GM13976 (cell line): Measurements from ENCODE around the gene P4HTM.

Source experiments
- DNase-seq: peaks from one replicate; pipeline ENCODE4 v3.0.0; 2012; ENCODE audit warnings: low spot score
- in situ Hi-C: fragments of 300-500 bp; cut with MboI; formaldehyde crosslinking; loops from one replicate; pipeline ENCODE4 v1.12.0; 2022; ENCODE audit warnings: low sequenced_read_pairs, mixed read lengths, inconsistent platforms; ENCODE audit not compliant: unreplicated experiment
- TF ChIP-seq, protein P1 (sequence below): IDR thresholded peaks from 2 replicates; pipeline ENCODE4 v1.5.1; 2012; ENCODE audit warnings: borderline replicate concordance, mild to moderate bottlenecking; ENCODE audit not compliant: insufficient read depth; ENCODE audit errors: extremely low read depth, missing control alignments, control extremely low read depth

Gene P4HTM

DNA sequence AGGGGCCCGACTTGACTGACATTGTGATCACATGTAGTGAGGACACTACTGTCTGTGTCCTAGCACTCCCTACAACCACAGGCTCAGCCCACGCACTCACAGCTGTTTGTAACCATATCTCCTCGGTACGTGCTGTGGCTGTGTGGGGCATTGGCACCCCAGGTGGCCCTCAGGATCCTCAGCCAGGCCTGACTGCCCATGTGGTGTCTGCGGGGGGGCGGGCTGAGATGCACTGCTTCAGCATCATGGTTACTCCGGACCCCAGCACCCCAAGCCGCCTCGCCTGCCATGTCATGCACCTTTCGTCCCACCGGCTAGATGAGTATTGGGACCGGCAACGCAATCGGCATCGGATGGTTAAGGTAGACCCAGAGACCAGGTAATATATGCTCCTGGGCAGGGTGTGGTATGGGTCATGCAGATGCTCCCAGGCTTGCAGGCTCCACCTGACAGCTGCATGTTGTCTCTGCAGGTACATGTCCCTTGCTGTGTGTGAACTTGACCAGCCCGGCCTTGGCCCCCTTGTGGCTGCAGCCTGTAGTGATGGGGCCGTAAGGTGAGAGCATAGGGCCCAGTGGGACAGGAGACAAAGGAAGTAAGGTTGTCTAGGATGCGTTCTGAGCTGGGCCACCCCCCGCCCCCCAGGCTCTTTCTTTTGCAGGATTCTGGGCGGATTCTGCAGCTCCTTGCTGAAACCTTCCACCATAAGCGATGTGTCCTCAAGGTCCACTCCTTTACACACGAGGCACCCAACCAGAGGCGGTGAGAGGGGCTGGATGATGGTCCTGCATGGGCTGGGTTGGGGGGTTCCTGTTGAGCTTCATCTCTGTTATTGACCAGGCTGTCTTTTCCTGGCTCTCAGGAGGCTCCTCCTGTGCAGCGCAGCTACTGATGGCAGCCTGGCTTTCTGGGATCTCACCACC is 24.0 kb downstream of the P4HTM start:
- peak; percentile 66 for DNase-seq

DNA sequence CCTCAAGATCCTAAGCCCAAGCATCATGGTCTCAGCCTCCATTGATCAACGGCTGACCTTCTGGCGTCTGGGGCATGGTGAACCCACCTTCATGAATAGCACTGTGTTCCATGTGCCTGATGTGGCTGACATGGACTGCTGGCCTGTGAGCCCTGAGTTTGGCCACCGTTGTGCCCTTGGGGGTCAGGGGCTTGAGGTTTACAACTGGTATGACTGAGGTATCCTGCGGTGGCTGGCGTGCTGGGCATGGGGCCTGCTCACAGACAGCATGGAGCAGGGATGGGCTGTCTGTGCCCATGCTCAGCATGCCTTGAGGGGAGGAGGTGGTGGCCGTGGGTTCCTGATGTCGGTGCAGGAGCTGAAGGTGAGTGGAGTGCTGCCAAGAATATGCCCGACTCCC is 25.0 kb downstream of the P4HTM start:
- TF ChIP-seq, protein P1, sequence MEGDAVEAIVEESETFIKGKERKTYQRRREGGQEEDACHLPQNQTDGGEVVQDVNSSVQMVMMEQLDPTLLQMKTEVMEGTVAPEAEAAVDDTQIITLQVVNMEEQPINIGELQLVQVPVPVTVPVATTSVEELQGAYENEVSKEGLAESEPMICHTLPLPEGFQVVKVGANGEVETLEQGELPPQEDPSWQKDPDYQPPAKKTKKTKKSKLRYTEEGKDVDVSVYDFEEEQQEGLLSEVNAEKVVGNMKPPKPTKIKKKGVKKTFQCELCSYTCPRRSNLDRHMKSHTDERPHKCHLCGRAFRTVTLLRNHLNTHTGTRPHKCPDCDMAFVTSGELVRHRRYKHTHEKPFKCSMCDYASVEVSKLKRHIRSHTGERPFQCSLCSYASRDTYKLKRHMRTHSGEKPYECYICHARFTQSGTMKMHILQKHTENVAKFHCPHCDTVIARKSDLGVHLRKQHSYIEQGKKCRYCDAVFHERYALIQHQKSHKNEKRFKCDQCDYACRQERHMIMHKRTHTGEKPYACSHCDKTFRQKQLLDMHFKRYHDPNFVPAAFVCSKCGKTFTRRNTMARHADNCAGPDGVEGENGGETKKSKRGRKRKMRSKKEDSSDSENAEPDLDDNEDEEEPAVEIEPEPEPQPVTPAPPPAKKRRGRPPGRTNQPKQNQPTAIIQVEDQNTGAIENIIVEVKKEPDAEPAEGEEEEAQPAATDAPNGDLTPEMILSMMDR, result no peak
- no peak for DNase-seq
- in situ Hi-C loops, result no loop called here

More for the DNA sequence above, 24.0 kb downstream of the P4HTM start:
- in situ Hi-C loops, result no loop called here
- TF ChIP-seq, protein P1, result peak; percentile 35

DNA sequence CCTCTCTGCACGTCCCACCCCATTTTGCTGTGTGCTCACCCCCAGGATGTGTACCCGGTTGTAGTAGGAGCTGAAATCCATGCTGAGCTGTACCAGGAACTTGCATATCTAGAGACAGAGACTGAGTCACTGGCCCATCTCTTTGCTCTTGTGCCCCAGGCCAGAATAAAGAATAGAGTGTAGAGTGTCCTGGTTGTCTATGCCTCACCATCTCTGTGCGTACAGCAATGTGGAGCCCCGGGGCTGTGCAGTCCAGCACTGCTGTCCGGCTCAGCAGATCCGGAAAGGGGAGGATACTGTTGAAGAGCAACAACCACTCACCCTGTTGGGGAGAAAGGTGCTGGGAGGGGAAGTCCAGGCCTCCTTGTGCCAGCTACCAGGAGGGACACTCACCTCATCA is 25.7 kb downstream of the P4HTM start:
- in situ Hi-C loops, result no loop called here
- no peak for DNase-seq

DNA sequence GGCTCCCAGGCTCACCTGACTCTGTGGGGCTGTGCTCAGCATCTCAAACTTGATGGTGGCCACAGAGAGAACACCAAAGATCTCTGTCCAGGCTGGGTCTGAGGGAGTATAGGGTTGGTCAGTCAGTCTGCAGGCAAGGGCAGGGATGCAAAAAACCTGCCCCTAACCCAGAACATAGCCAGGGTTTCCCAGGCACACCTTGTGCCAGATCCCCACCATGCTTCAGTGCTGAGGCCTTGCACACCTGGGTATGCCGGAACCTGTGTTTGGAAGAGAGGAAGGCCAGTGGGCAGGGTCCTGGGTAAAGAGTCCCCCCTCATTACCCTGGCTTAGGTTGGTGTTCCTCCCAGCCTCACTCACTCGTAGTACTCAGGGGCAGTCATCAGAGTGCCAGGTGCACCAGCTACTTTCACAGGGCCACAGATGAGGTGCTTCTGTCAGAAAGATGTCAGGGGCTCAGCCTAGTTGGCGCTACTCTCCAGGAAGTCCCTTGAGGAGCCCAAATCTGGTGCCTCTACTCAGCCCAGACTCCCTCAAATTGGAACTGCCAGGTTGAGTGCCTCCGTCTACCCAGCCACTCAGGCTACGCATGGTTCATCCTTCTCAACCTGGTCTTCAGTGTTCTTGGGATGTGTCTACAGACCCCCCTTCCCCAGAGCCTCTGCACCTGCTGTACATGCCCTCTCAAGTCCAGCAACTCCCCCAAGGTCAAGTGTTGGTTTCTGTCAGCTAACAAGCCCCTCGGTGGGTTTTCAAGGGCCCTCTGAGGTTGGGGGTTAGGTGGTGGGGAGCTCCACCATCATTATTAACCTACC is 26.6 kb downstream of the P4HTM start:
- no peak for DNase-seq
- TF ChIP-seq, protein P1, result no peak
- in situ Hi-C loops, result no loop called here

More for the DNA sequence above, 25.7 kb downstream of the P4HTM start:
- TF ChIP-seq, protein P1, result no peak

DNA sequence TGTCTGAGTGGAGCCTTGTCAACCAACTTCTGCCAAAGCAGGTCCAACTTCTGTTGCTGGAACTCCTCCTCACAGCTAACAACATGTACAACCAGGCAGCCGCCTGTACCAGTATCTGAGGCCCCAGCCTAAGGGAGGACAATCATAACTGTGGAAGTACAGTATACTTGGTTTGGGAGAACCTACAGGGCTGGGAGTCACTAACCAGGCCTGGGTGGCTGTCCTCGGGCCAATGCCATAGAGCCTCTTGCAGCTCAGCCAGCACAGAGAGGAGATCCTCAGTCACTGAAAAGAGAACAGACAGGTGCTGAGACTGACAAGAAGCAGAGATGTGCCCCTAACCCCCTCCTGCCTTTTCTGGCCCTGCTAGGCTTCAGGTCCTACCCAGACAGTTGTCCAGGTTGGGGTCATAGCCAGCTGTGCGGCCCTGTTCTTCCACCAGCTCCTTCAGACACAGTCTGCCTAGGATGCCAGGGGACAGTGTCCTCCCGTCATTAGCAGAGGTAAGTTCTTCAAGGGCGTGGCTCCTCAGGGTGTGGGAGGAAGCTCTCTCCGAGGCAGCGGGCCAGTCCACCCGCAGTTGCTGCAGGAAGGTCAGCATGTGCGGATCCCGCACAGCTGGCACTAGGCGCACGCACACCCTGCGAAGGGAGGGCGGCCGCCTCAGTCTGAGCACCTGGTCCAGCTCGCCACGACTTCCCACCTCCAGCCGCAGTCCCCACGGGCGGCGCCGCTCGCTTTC is 27.4 kb downstream of the P4HTM start:
- TF ChIP-seq, protein P1, result no peak
- DNase-seq, result no peak
- in situ Hi-C loops, result no loop called here
